ENCODE results near the gene KLKB1. TPM values are rescaled to one million over a fixed set of nuclear protein-coding genes. Genes with fewer than 3 reads are reported as not detected.
"Not testable (repeated sequence)": the region's sequence is repeated elsewhere in the genome, so short reads cannot be mapped to it uniquely, and the experiment has no call there.

KLKB1 gene
- total RNA-seq, 1 experiment from 2014 or later: not detected

- DNase-seq (ENCODE audit: low read depth): no peak
Observed at GRCh38 chr4:186226521-186227189, 652 bp upstream of the KLKB1 start.

- DNase-seq (ENCODE audit: low read depth): no peak
Observed at GRCh38 chr4:186227744-186228513, 622 bp downstream of the KLKB1 start.

- DNase-seq (ENCODE audit: low read depth): no peak
Observed at GRCh38 chr4:186228514-186228894, 1.2 kb downstream of the KLKB1 start.

GRCh38 chr4:186234367-186234766, 7.1 kb downstream of the KLKB1 start:
- no peak for DNase-seq (ENCODE audit: low read depth)

GRCh38 chr4:186236126-186236525, 8.8 kb downstream of the KLKB1 start:
- DNase-seq (ENCODE audit: low read depth): no peak

GRCh38 chr4:186240452-186240847, 13.1 kb downstream of the KLKB1 start:
- no peak for DNase-seq (ENCODE audit: low read depth)

GRCh38 chr4:186240848-186241491, 13.7 kb downstream of the KLKB1 start:
- DNase-seq (ENCODE audit: low read depth): no peak

- no peak for DNase-seq (ENCODE audit: low read depth)
Observed at GRCh38 chr4:186241616-186242015, 14.3 kb downstream of the KLKB1 start.

- DNase-seq (ENCODE audit: low read depth): not testable (repeated sequence)
Observed at GRCh38 chr4:186242031-186242430, 14.7 kb downstream of the KLKB1 start.

- DNase-seq (ENCODE audit: low read depth): no peak
Observed at GRCh38 chr4:186243331-186243730, 16.0 kb downstream of the KLKB1 start.

GRCh38 chr4:186244835-186245234, 17.5 kb downstream of the KLKB1 start:
- no peak for DNase-seq (ENCODE audit: low read depth)

GRCh38 chr4:186247062-186247752, 19.9 kb downstream of the KLKB1 start:
- not testable (repeated sequence) for DNase-seq (ENCODE audit: low read depth)

GRCh38 chr4:186248643-186249042, 21.3 kb downstream of the KLKB1 start:
- DNase-seq (ENCODE audit: low read depth): no peak

- no peak for DNase-seq (ENCODE audit: low read depth)
Observed at GRCh38 chr4:186249785-186250754, 22.8 kb downstream of the KLKB1 start.

GRCh38 chr4:186250760-186251159, 23.5 kb downstream of the KLKB1 start:
- DNase-seq (ENCODE audit: low read depth): no peak

- no peak for DNase-seq (ENCODE audit: low read depth)
Observed at GRCh38 chr4:186255122-186255521, 27.8 kb downstream of the KLKB1 start.

- DNase-seq (ENCODE audit: low read depth): no peak
Observed at GRCh38 chr4:186258216-186258811, 31.0 kb downstream of the KLKB1 start.

- no peak for DNase-seq (ENCODE audit: low read depth)
Observed at GRCh38 chr4:186260117-186260503, 32.8 kb downstream of the KLKB1 start.

GRCh38 chr4:186260504-186261448, 33.5 kb downstream of the KLKB1 start:
- no peak for DNase-seq (ENCODE audit: low read depth)

- DNase-seq (ENCODE audit: low read depth): no peak
Observed at GRCh38 chr4:186264660-186265059, 37.4 kb downstream of the KLKB1 start.

All from RPMI7951 (cell line).